DMS153 treated with DMSO at 0.1 percent for 48 hours (cell line): Measurements from ENCODE around the gene SAP30L.

Experiments used
- DNase-seq: peaks from one replicate; lab custom pipeline; 2025; ENCODE audit not compliant: unreplicated experiment; lab: John Stamatoyannopoulos, UW

Gene SAP30L

DNA sequence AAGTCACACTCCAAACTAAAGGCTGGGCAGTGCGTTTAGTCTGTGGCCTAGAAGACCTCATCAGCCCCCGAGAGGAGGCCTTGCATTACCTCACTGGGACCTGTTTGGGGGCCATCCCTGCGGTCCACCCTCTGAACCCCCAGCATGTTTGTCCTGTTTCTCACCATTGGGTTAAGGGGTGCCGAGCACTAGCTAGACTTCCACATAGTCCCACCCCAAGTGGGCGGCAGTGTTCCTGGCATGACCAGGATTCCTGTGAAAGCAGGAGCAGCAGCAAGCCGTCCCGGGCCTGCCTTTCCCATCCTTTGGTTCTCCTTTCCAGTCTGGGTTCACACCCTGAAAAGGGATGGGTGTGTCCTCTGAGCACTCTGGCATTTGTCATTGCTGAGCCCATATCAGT, 26.6 kb upstream of the SAP30L start:
- no peak for DNase-seq

DNA sequence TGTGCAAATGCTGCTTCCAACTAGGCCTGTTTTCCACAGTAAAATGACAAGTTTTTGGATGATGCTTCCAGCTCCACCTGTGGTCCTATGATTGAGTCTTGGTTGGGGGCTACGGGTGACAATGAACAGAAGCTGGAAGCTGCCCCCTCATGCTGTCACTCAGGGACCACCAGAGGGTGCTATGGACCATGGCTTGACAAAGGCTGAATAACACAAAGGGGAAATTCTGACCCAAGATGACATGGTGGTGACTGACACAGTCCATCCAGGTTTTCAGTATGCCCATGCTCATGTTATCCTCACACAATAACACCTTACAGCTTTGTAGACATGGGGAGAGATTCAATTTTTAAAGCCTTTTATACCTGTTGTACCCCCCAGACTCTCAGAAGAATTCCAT, 23.9 kb upstream of the SAP30L start:
- no peak for DNase-seq

DNA sequence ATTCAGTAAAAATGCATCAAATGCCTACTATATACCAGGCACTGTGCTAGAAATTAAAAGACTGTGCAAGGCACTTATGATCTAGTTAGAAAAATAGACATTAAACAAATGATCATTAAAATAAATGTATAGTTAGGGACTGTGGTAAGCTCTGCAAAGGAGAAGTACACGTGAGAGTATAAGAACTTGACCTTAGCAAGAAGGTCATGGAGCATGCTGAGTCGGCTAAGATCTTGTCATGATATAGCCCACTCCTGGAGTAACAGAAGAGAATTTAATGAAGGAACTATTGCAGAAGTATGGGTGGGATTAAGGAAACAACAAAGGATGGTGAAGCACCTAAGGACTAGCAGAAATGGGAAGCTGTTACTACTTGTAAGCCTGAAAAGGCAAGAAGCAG, 23.5 kb upstream of the SAP30L start:
- no peak for DNase-seq

DNA sequence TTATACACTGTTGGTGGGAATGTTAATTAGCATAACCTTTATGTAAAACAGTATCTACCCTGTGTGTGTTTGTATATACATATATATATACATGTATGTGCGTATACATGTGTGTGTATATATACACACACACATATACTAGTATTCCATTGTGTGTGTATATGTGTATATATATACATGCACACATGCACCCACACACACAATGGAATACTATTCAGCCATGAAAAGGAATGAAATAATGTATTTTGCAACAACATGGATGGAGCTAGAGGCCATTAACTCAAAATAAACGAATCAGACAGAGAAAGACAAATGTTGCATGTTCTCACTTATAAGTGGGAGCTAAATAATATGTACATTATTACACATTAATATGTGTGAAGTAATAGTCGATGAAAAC, 17.6 kb upstream of the SAP30L start:
- no peak for DNase-seq

DNA sequence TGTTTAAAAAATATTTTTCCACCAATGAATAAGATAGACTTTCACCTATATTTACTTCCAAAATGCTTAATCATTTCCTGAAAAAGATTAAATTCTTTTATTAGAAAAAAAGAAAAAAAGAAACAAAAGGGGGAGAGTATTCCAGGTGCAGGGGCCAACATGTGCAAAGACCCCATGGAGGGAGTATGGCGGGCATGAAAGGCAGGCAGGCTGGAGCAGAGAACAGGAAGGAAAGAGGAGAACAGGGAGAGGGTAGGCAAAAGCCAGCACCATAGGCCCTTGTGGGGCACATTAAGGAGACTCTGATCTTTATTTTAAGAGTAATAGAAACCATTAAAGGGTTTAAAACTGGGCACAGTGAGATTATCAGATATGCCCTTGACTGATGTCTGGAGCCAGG, 16.5 kb upstream of the SAP30L start:
- DNase-seq: no peak

DNA sequence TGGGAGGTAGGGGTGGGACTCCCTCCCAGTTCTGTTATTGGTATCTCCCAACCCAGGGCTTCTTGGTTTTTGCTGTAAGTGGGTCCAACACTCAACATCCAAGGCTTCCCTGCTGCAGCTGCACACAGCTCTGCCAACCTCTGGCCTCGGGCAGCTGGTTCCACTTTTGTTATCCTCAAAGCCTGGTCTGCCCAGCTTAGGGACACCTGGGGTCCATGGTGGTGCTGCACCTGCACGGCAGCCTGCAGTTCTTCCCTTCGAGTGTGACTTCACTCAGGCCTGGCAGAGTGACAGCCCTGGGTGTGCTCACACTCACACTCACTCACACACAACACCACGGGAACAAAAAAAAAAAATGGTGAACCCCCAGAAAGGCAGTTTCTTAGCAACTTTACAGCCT, 15.3 kb upstream of the SAP30L start:
- no peak for DNase-seq

DNA sequence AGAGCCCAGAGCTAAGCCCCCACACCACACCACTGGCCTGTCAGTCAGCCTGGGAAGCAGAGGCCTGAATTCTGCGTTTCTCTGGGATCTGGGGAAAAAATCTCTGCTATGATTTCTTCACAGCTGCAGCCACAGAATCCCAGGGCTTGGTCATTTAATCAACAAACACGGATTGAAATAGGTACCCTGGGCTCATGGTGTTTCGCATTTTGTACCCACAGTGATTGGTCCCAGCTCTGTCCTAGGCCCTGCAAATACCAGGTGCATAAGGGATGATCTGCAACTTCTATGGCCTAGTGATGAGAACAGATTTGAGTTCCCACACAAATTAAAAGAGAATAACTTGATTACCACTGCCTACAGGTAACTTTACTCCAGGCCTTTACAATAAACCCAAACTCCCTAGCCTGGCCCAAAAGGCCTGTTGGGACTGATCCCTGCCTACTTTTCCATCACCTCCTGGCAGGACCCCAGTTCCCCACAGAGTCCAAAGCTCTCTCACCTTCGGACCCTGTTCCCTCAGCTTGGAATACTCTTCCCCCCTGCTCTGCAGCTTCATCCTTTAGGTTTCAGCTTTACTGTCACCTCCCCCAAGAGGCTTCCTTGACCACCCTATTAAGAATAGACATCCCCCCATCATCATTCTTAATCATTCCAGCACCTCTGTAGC, 14.7 kb upstream of the SAP30L start:
- DNase-seq: no peak

DNA sequence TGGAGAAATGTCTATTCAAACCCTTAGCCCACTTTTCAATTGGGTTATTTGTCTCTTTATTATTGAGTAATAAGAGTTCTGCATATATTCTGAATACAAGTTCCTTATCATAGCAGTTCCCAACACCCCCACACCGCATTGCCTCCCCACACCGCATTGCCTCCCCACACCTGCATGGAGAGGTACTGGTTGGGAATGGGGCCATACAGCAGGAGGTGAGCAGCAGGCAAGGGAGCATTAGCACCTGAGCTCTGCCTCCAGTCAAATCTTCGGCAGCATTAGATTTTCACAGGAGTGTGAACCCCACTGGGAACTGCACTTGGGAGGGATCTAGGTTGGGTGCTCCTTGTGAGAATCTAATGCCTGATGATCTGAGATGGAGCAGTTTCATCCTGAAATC, 10.6 kb upstream of the SAP30L start:
- DNase-seq: no peak

DNA sequence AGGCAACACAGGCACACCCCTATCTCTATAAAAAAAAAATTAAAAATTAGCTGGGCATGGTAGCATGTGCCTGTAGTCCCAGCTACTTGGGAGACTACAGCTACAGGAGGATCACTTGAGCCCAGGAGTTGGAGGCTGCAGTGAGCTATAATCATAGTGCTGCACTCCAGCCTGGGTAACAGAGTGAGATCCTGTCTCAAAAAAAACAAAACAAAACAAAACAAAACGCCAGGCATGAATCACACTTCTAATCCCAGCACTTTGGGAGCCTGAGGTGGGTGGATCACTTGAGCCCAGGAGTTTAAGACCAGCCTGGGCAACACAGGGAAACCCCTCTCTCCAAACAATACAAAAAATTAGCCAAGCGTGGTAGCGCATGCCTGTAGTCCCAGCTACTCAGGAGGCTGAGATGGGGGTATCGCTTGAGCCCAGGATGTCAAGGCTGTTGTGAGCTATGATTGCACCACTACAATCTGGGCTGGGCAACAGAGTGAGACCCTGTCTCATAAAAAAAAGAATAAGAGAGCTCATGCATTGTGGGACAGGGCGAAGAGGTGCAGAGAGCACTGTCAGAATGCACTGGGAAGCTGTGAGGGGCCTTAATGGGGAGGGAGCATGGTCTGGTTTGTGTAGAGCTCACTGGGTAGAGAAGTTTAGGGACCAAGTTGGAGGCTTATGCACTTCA, 8.4 kb upstream of the SAP30L start:
- no peak for DNase-seq

DNA sequence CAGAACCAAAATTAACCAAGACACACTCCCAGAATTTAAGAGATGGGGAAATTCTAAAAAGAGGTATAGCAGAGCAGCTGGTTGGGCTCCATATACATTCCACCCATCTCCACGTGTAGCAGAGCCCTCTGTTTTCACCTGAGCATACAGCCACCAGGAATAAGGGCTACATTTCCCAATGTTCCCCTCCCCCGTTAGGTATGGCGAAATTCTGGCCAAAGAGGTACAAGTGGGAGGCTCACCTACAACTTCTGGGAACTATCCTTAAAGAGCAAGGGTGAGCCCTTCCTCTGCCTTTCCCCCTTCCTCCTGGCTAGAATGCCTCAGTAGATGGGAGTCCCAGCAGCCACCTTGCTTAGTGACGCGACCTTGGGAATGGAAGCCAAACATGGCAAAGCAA, 5.3 kb upstream of the SAP30L start:
- DNase-seq: no peak

DNA sequence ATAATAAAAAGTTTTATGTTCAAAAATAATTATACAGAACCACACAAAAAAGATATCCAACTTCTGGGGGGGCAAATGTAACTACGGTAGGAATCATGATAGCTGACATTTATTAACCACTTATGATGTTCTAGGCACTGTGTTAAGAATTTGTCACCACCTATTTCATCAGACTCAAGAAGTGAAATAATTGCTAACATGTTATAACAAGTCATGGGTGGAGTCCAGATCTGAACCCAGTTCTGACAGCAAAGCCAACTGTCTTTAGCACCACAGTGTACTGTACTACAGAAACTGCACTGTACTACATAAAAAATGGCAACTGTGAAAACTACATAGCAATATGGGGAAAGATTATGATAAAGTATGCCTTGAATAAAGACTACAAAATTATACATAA, 3.0 kb upstream of the SAP30L start:
- no peak for DNase-seq

DNA sequence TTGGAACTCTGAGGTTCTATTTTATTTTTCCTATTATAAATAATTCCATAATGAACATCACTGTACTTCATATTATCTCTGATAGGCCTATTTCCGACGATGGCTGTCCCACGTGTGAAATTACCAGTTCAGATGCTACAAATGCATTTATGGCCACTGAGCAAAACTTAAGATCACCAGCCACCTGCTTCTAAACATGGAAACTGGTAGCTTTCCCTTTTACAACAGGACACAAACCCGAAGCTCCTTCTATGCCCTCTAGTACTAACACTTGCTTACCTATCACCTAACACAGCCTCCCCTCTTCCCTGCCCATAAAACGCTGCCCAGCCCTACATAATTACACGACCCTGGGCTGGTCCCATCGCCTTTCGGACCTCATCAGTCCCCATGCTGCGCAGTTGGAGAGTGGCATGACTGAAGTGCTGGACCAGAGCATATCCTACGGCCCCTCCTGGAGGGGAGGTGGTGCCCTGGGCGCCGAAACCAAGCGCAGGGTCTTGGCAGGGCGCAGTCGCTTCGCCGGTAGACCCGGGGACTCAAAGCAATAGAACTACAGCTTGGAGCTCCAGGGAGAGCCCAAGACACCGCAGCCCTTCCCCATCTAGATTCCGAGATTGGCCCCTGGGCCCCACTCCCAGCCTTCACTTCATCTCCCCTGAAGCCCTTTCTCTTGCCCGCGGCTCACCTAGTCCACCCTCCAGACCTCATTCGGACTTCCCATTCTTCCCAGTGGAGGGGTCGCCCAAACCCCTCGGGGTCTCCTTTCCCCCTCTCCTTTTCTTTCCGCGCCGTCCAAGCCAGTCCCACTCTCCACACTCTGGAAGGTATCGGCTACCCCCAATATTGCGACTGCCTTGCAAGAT, 1.0 kb upstream of the SAP30L start:
- DNase-seq: no peak

DNA sequence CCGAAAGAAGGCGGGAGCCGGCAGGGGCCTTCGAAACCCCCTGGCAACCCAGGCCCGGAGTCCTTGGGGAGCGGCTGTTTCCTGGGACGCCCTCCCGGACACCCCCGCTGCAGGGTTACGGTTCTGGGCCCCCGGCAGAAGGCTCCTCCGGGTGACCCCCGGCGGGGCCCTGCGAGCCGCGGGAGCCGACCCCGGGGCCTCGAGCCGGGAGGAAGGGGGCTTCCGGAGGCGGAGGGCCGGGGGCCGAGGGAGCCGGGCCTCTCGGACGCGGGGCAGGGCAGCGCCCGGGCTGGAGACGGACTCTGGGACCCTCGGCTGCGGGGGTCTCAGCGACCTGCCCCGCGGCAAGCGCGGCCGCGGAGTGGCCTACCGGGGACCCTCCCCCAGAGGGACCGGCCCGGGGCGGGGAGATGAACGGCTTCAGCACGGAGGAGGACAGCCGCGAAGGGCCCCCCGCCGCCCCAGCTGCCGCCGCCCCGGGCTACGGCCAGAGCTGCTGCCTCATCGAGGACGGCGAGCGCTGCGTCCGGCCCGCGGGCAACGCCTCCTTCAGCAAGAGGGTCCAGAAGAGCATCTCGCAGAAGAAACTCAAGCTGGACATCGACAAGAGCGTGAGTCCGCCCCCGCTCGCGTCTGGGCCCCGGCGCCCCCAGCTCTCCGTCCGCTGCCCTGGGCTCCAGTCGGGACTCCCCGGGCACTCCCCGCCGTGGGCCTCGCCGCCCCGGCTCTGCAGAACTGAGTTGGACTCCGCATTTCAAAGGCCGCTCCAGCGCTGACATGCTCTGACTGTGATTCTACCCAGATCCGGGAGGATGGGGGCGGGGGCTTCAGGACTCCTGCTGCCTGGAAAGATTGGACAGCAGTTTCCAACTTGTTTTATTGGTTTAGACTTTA, 645 bp downstream of the SAP30L start:
- DNase-seq: no peak

DNA sequence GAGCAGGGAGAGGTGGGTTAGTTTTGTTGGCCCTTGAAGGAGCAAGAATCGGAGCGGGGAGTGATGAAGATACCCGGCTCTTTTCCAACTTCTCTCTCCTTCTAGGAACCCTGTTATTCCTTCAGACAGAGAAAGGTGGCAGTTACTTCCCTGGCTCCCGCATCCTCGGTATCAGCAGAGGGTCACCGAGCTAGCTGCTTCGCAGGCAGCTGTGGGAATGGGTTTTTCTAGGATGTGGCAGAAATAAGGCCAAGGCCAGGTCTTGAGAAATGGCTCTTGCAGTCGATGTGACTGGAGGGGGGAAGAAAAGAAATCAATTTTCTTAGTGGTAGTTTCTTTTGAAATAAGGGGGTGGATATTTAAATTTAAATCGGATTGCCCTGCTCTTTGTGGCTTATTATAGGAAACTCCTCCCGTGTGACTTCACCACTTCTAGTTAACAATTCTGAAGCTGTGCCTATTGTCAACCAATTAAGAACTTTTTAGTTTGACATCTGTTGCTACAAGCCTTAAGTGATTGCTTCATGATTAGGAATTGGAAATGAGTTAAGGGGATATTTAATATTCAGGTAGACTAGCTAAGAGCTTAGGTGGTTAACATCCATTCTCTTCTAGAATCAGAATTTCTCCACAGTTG, 1.4 kb downstream of the SAP30L start:
- DNase-seq: no peak

DNA sequence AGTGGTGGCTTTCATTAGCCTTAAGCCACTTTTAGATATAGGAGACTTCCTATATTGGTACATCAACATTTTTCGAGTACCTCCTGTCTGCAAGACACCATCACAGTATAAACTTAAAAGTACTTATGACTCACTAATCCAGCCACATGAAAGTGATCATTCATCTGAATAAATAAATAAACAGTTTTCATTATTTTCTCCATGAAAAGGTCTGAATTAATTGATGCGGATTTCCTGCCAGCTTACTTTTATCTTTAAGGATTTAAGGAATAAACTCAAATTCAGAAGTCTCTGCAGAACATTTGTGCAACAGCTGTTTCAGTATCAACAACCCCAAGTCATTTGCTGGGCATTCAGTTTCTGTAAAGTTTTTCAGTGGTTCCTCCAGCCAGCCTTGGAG, 4.0 kb downstream of the SAP30L start:
- no peak for DNase-seq

DNA sequence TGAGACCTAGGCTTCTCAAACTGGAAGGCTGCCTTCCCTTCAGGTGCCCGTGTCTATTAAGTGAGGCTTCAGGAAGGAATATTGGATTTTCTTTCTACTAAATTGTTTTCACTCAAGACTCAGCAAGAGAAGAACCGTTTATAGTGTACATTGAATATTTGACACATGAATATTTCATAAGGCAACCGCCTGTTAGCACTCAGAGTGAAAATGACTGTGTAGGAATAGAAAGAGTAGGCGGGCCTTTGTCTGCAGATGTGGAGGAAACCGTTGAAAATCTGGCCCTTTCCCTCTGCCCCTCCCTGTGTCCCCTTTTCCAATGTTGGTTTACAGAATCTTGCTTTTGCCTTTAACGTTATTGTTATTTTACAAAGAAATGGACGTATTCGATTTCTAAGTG, 6.2 kb downstream of the SAP30L start:
- DNase-seq: no peak

DNA sequence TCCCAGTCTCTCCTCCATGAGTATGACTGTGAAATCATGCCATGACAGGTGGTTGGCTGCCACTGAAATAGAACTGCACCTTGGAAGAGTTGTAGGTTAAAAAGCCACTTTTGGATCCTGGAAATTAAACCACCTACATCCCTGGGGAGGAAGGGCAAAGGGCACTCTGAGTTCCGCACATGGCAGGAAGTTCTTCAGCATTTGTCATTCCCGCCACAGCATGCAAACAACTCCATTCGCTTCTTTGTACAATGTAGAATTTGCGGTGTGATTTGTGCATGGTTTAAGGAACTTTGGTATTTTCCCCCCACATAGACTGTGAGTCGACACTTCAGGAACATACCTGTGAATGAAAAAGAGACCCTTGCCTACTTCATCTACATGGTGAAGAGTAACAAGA, 9.8 kb downstream of the SAP30L start:
- DNase-seq: no peak

DNA sequence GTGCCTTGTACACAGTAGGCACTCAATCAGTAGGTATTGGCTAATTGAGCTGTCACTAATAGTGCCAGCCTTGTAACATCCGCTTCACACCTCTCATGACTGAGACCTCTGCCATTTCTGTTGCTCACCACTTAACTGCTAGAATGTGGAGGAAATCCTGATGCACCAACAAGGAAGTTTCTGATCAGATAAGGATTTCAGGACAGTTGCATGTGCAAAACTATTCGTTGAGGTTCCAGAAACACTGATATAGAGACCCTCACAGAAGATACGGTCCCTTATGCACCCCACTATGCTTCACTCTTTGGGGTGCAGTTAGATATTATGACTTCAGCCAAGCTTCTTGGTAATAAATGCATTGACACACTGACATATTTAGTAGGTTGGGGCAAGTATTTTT, 10.7 kb downstream of the SAP30L start:
- DNase-seq: no peak

DNA sequence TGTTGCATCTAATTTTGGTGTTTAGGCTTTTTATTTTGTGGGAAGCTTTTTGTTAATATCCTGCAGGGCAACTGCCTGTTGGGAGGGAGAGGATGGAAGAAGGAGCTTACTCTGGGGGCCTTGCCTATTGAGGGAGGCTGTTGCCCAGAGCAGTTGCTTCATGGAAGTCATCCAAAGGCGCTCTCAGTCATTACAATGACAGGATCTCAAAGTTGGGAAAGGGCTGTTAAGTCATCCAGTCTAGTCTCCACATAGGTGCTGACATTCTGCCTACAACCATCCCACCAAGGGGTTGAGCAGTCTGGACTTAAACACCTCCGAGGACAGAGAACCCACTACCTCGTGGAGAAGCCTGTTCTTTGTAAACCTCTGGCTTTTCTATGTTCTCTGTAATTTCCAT, 13.2 kb downstream of the SAP30L start:
- DNase-seq: no peak

DNA sequence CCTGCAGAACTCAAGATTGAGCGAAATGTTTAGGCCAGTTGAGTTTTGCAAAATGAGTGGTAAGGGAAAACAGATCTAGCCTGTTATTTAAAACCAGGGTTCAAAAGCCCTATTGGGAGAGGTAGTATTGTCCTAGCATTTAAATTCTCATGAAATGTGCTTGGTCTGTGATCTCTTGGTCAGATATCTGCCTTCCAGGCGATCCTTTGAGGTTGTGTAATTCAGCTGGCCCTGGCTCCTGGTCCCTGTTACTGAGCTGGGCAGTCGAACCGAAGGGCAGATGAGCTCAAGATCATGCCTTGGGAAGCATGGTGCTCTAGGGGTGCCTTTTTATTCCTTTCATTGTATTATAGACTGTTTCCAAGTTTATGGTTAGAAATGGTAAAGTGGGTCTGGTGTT, 14.4 kb downstream of the SAP30L start:
- DNase-seq: no peak

DNA sequence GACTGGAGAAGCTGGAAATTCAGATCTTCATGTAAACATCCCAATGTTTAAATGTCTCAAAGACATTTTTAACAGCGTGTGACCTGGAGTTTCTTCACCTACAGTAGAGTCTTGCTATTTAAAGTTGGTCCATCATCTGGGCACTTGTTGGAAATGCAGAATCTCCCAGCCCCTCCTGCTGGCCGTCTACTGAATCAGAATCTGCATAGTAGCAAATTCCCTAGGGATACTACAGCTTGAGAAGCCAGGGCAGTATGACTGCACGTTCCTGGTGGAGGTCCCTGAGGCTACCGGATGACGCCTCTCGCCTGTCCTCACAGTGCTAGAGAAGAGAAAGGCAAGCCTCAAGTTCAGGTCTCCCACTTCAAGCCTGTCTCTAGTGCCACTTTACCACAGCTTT, 15.7 kb downstream of the SAP30L start:
- DNase-seq: no peak
